IgD-negative memory B cell (primary cell): Measurements from ENCODE around the gene MCOLN3. TPM values are rescaled to one million over a fixed set of nuclear protein-coding genes. Genes with fewer than 3 reads are reported as not detected.
A peak's percentile ranks its signal among the peaks of the same experiment; 100 is the strongest.

ENCODE experiments used
- H3K27ac Mint-ChIP-seq, 3 donors: one replicate each; pipeline ENCODE4 v1.8.0; 2020 to 2022; ENCODE audit warnings: mild to moderate bottlenecking in 3 of 3, mixed read lengths in 3 of 3, moderate library complexity in 1 of 3
- H3K27me3 Mint-ChIP-seq: one replicate; pipeline ENCODE4 v1.8.0; 2021; ENCODE audit warnings: mixed read lengths
- H3K36me3 Mint-ChIP-seq: one replicate; pipeline ENCODE4 v1.8.0; 2020; ENCODE audit warnings: mild to moderate bottlenecking, mixed read lengths
- H3K4me1 Mint-ChIP-seq, 3 donors: one replicate each; pipeline ENCODE4 v1.8.0; 2020 to 2022; ENCODE audit warnings: mixed read lengths in 3 of 3, mild to moderate bottlenecking in 1 of 3
- H3K4me3 Mint-ChIP-seq, 4 donors: one replicate each; pipeline ENCODE4 v1.8.0; 2020 to 2022; ENCODE audit warnings: mild to moderate bottlenecking in 4 of 4, mixed read lengths in 4 of 4, moderate library complexity in 3 of 4
- H3K9me3 Mint-ChIP-seq, 3 donors: one replicate each; pipeline ENCODE4 v1.8.0; 2020 to 2021; ENCODE audit warnings: mixed read lengths in 3 of 3, mild to moderate bottlenecking in 1 of 3
- polyA plus RNA-seq: library from polyadenylated mRNA; unstranded; fragments of 300-500 nt; fragmentation: Illumina TruSeq; gene quantifications from one replicate; pipeline ENCODE4 v1.2.3, GENCODE V29; 2021

The MCOLN3 gene, protein sequence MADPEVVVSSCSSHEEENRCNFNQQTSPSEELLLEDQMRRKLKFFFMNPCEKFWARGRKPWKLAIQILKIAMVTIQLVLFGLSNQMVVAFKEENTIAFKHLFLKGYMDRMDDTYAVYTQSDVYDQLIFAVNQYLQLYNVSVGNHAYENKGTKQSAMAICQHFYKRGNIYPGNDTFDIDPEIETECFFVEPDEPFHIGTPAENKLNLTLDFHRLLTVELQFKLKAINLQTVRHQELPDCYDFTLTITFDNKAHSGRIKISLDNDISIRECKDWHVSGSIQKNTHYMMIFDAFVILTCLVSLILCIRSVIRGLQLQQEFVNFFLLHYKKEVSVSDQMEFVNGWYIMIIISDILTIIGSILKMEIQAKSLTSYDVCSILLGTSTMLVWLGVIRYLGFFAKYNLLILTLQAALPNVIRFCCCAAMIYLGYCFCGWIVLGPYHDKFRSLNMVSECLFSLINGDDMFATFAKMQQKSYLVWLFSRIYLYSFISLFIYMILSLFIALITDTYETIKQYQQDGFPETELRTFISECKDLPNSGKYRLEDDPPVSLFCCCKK
- polyA plus RNA-seq: 0.19 TPM

DNA sequence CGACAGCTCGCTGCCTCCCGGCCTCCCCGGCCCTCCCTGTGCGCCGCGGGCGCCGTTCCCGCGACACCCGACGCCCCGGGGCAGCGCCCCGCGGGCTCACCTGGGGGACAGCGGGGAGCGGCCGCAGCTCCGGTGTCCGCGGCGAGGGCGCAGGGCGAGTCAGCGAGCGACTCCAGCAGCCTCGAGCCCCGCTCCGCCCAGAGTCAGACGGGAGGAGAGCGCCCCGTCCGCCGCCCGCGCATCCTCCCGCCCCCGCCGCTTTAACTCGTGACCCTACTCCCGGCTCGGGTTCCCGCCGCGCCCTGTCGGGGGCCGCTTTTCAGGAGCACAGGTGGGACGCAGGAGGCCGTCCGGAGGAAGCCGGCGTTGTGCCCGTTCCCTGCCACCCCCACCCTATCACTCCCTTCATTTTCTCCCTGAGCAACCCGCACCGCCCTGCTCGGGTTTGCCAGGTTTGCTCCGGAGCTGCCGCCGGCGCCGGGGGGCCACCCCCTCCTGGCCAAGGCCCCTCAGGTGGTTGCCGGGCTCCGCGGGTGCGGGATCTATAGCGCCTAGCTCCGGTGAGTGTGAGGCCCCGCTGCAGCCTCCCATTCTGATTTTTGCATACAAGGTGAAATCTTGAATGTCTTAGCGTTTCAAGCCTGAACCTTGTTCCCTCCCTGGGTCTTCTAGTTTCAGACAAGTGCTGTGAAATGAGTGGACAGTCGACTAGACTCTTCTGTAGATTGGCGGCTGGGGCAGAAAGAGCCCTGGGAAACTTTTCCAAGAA, at the start of gene MCOLN3:
TSS of gene MCOLN3 (minus strand) at position 205 of the 769 bp plus-strand sequence. CDS start 3,140 bp downstream, outside the sequence.
- Mint-ChIP-seq H3K27ac (peak within 1 kb of the TSS in 1 of 3 donors; percentile 39), H3K4me1 (peaks cover 3 to 9% (median 7%) of the 10 kb centered on the region in 3 donors), H3K36me3 (no peaks in the 10 kb centered on the region), H3K27me3 (peaks cover 22% of the 10 kb centered on the region), H3K9me3 (no peaks in the 10 kb centered on the region), H3K4me3 (peak within 1 kb of the TSS; percentile 80 to 91 (median 86))

DNA sequence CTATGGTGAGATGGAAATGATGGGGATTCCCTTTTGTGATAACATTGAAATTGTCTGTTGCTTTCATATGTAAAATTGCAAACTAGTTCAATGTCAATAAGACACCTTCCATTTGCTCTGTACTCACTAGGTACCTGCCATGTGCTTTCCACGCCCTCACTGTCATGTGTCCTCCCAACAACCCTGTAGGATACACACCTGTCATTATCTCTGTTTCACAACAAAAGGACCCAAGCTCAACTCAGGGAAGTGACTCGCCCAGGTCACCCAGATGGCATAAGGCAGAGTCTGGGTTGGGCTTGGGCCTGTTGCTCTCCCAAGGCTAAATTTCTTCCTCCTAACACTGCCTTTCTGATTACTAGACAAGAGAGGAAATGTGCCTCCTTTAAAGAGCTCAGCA, 45.3 kb upstream of the MCOLN3 start:
- Mint-ChIP-seq H3K27me3 (no peaks in the 10 kb centered on the region), H3K9me3 (no peaks in the 10 kb centered on the region), H3K27ac (no peak overlapping the region), H3K4me3 (no peak overlapping the region), H3K4me1 (peaks cover 0 to 5% (median 1%) of the 10 kb centered on the region in 3 donors), H3K36me3 (peaks cover 1% of the 10 kb centered on the region)

DNA sequence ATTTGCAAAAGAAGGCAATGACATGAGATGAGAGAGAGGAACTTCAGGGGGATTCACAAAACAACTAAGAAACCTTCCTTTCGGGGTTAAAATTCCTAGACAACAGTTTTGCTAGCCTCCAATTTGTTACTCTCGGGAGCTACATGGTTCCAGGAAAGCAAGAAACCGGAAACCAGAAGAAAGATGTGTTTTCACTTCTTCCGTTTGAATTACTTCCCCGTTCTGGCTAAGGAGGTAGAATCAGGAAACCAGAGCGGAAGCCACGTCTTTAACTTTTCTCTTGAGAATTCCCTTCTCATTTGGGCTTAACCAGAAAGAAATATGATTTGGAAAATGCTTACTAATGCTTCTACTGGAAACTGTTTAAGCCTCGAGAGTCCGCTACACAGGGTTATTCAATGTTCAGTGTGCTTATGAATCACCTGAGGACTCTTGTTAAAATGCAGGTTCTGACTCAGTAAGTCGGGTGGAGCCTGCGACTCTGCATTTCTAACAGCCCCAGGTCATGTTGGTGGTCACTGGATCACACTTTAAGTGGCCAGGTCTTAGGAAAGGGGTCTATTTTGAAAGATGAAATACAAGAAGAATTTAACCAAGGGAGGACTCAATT, 43.5 kb upstream of the MCOLN3 start:
- H3K4me3 Mint-ChIP-seq: peak overlapping the region in 1 of 4 donors; percentile 24
- H3K36me3 Mint-ChIP-seq: peaks cover 1% of the 10 kb centered on the region
- H3K27me3 Mint-ChIP-seq: no peaks in the 10 kb centered on the region
- H3K27ac Mint-ChIP-seq: no peak overlapping the region
- H3K9me3 Mint-ChIP-seq: no peaks in the 10 kb centered on the region
- peaks cover 0 to 5% (median 1%) of the 10 kb centered on the region in 3 donors for H3K4me1 Mint-ChIP-seq

DNA sequence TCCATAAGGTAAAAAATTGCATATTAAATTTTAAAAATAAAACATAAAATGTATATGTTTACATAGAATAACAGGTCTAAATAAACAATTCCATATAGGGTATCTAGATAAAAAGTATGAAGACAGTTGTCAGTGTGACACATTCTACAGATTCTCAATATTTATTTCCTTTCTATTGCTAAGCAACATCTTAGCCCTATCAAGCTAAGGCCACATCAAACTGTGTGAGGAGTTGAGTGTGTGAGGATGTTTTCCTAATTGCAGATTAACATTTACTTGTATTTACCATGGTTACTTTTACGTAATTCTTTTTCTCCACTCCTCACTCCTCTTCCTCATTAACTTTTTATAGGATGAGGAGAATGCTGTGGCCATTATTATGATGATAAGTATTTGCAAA, 41.9 kb upstream of the MCOLN3 start:
- H3K27ac Mint-ChIP-seq: no peak overlapping the region
- peaks cover 0 to 5% (median 1%) of the 10 kb centered on the region in 3 donors for H3K4me1 Mint-ChIP-seq
- peaks cover 1% of the 10 kb centered on the region for H3K36me3 Mint-ChIP-seq
- no peak overlapping the region for H3K4me3 Mint-ChIP-seq
- H3K27me3 Mint-ChIP-seq: peaks cover 1% of the 10 kb centered on the region
- H3K9me3 Mint-ChIP-seq: no peaks in the 10 kb centered on the region

DNA sequence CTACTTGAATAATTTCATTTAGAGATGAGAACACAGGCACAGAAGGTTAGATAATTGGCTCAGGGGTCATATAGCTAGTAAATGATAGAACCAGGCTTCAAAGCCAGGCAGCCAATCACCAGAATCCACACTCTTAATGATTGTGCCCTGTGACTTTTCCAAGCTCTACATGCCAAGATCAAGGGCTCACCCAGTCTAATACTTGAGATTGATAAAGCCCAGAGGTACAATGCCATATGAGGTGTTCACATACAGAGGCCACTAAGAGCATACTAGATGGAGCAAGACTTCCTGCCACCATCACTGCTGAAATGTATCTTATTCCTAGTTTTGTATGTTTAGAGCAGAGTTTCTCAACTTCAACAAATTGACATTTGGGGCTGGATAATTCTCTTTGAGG, 40.9 kb upstream of the MCOLN3 start:
- H3K9me3 Mint-ChIP-seq: no peaks in the 10 kb centered on the region
- H3K36me3 Mint-ChIP-seq: peaks cover 1% of the 10 kb centered on the region
- no peak overlapping the region for H3K27ac Mint-ChIP-seq
- H3K4me3 Mint-ChIP-seq: no peak overlapping the region
- H3K27me3 Mint-ChIP-seq: peaks cover 7% of the 10 kb centered on the region
- peaks cover 0 to 5% (median 1%) of the 10 kb centered on the region in 3 donors for H3K4me1 Mint-ChIP-seq

DNA sequence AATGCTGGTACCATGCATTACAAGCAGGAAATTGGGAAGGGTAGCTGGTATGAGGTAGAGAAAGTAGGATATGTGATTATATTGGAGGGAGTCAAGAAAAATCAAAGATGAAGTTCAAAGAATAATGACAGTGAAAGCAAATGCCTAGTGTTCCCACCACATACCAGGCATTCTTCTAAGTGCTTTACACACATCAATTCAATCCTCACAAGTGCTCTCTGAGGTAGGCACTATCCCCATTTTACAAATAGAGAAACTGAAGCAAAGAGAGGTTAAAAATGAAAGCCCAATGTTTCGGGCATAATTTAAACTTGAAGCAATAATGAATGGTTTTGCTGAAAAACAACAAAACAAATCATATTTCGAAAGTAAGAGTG, 40.1 kb upstream of the MCOLN3 start:
- H3K27me3 Mint-ChIP-seq: peaks cover 7% of the 10 kb centered on the region
- H3K4me1 Mint-ChIP-seq: peaks cover 0 to 5% (median 1%) of the 10 kb centered on the region in 3 donors
- no peaks in the 10 kb centered on the region for H3K9me3 Mint-ChIP-seq
- no peak overlapping the region for H3K4me3 Mint-ChIP-seq
- H3K27ac Mint-ChIP-seq: no peak overlapping the region
- H3K36me3 Mint-ChIP-seq: peaks cover 1% of the 10 kb centered on the region

DNA sequence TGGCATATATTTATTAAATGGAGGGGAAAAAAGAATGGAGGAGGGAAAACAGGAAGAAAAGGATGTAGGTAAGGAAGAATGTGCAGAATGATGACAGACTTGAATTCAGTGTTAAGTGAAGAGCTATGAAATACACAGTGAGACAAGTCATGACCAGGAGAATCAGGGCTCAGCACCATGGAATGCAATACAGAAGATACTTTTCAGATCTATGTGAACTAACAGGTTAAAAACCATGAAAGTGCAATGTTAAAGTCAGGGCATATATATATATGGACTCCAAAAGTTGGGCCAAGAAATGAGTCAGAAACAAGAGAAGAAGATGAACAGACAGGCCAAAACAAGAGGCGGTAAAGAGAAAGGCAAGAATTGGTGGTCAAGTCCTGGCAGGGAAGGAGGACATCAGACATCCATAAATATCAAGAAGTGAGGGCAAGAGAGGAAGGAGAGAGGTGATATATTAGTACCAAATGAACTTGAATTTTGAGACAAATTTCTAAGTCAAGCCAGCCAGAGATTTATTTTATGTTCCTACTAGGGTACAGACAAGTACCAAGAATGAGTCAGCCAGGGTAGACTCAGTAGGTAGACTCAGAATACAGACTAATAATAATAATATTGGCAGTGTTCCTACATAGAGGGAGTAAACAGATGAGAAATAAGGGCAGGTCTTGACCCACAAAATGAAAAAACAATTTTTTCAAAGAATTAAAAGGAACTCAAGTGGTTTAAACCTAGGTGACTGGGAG, 39.5 kb upstream of the MCOLN3 start:
- H3K27ac Mint-ChIP-seq: no peak overlapping the region
- peaks cover 0 to 5% (median 1%) of the 10 kb centered on the region in 3 donors for H3K4me1 Mint-ChIP-seq
- H3K27me3 Mint-ChIP-seq: peaks cover 9% of the 10 kb centered on the region
- H3K9me3 Mint-ChIP-seq: no peaks in the 10 kb centered on the region
- no peak overlapping the region for H3K4me3 Mint-ChIP-seq
- peaks cover 1% of the 10 kb centered on the region for H3K36me3 Mint-ChIP-seq

DNA sequence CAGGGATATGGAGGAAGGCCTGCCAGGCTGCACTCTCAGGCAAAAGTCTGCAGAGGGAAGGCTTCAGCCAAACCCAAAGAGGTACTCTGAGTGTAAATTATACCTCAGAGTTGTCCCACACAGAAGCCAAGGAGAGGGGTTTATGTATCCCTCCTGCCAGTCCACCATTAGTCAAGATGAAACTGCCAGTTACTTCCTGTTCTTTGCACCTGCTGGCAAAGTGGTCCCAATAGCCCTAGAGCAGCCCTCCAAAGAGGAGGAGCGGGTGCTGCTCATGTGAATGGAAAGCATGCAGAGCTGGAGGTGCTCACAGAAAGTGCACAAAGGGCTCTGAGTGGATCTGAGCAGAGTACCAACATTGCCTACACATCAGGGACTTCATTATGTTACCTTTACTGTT, 37.1 kb upstream of the MCOLN3 start:
- H3K4me3 Mint-ChIP-seq: no peak overlapping the region
- H3K4me1 Mint-ChIP-seq: no peaks in the 10 kb centered on the region
- H3K27me3 Mint-ChIP-seq: peaks cover 16% of the 10 kb centered on the region
- no peaks in the 10 kb centered on the region for H3K9me3 Mint-ChIP-seq
- no peaks in the 10 kb centered on the region for H3K36me3 Mint-ChIP-seq
- no peak overlapping the region for H3K27ac Mint-ChIP-seq

DNA sequence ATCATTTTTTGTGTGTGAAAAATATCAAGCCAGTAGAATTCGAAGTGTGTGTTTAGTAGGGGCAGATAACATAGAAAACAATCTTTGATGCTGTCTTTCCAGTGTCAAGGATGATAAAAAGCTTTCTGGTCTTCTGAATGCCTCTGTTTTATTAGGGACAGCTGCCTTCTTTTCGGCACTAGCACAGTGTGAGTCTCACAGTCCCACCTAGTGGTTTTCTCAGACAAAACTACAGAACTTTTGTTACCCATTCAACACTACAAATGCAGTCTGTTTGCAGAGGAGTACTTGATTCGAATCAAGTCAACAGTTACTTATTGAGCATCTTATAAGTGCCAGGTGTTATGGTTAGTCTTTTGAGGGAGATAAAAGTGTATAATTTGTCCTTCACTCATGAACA, 30.6 kb upstream of the MCOLN3 start:
- Mint-ChIP-seq H3K27me3 (peaks cover 9% of the 10 kb centered on the region), H3K4me3 (no peak overlapping the region), H3K27ac (no peak overlapping the region), H3K4me1 (no peaks in the 10 kb centered on the region), H3K9me3 (peaks cover 5 to 8% (median 7%) of the 10 kb centered on the region in 3 donors), H3K36me3 (peaks cover 3% of the 10 kb centered on the region)

DNA sequence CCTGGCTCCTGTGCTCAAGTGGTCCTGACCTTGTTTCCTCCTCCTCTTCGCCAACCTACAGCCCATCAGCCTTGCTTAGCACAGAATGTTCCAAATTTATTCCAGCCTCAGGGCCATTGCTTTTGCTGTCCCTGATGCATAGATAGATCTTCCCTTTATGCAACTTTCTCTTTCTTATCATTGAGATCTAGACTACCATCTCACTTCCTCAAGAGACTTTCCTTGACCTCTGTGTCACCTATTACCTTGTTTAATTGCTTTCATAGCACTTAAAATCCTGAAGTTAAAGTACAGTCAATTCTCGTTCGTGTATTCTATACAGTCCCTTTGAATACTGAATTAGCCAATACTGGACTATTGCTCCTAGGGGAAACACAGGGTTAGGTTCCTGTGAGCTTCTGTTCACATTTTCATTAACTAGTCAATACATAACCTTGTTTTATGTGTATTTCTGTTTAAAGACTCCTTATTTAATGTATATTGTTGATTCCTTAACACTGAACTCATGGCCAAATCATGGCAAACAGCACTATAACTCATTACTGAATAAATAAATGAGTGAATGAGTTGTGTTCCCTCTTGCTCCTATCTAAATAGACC, 26.2 kb upstream of the MCOLN3 start:
- Mint-ChIP-seq H3K9me3 (peaks cover 5 to 10% (median 7%) of the 10 kb centered on the region in 3 donors), H3K4me1 (no peaks in the 10 kb centered on the region), H3K36me3 (peaks cover 3% of the 10 kb centered on the region), H3K4me3 (no peak overlapping the region), H3K27ac (no peak overlapping the region), H3K27me3 (no peaks in the 10 kb centered on the region)

DNA sequence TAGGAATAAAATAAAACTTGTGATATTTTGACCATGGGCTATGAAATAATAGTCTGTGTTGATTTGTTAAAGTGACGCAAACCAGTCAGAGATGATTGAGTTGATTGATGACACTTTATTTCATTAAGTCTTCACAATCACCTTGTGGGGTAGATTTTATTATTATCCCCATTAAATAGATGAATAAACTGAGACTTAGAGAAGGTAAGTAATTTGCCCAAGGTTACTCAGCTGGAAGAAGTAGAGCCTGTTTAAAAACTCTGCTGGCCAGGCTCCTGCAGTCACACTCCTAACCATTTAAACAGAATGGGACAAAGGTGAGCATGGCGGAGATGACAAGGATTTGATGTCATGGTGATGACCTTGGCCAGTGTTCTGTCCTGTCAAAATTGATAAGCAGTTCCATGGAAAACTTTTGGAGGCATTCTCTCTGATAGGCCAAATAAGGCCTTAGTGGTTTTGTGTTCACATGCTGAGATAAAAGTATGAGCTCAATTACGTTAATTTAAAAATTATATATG, 22.7 kb upstream of the MCOLN3 start:
- Mint-ChIP-seq H3K4me1 (no peaks in the 10 kb centered on the region), H3K27ac (no peak overlapping the region)

DNA sequence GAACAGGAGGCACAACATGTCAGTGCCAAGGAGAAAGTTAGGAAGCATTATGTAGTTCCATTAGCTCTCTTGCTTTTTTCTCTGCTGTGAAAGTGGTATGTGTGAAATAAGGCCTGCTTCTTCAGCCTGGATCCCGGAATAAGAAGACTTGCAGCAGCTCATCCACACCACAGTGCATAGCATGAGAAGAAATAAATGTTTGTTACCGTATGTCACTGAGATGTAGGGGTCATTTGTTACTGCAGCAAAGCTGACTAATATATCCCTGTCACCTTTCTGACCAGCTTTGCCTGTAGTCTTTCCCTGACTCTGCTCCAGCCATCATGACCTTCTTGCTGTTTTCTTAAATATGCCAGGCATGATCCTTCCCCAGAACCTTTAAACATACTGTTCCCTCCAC, 20.5 kb upstream of the MCOLN3 start:
- no peaks in the 10 kb centered on the region for H3K27me3 Mint-ChIP-seq
- peaks cover 0 to 2% (median 0%) of the 10 kb centered on the region in 3 donors for H3K9me3 Mint-ChIP-seq
- H3K4me1 Mint-ChIP-seq: peaks cover 0 to 1% (median 0%) of the 10 kb centered on the region in 3 donors
- H3K27ac Mint-ChIP-seq: no peak overlapping the region
- H3K4me3 Mint-ChIP-seq: no peak overlapping the region
- H3K36me3 Mint-ChIP-seq: no peaks in the 10 kb centered on the region

More for the DNA sequence above, 22.7 kb upstream of the MCOLN3 start:
- H3K36me3 Mint-ChIP-seq: peaks cover 1% of the 10 kb centered on the region
- H3K27me3 Mint-ChIP-seq: no peaks in the 10 kb centered on the region
- H3K4me3 Mint-ChIP-seq: no peak overlapping the region
- peaks cover 5 to 7% (median 7%) of the 10 kb centered on the region in 3 donors for H3K9me3 Mint-ChIP-seq

DNA sequence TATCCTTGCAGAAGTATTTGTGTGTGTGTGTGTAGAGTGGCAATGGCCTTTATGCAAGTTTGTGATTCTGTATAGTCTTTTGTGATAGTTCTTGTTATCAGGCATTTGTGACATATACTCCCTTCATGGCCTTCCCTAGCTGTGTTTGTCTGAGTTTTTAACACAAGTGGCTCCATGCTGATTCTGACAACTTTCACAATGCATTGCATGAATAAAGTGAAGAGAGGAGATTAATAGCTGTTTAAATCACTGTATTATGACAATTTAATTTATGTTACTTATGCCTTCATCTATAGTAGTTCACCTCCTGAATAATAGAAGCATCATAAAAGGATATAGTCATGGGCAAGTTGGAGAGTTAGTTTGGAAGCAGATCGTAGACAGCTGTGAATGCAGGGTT, 17.2 kb upstream of the MCOLN3 start:
- Mint-ChIP-seq H3K27me3 (no peaks in the 10 kb centered on the region), H3K27ac (no peak overlapping the region), H3K36me3 (no peaks in the 10 kb centered on the region), H3K4me3 (no peak overlapping the region), H3K9me3 (peaks cover 0 to 2% (median 0%) of the 10 kb centered on the region in 3 donors), H3K4me1 (peaks cover 5 to 8% (median 7%) of the 10 kb centered on the region in 3 donors)
